ENCODE measurements around the gene SMAGP. TPM values are rescaled to one million over a fixed set of nuclear protein-coding genes. Genes with fewer than 3 reads are reported as not detected.

The SMAGP gene
- total RNA-seq, 4 donors from 2014 or later = 31.6 to 68.7 (median 46.8) TPM

- DNase-seq (ENCODE audit: low spot score in 2 of 2) = no peak
- no peaks in the 10 kb centered on the region for H3K9me3 ChIP-seq
- WGBS = 69% methylated on average over 4 of the region's 4 CpGs
- H3K4me1 ChIP-seq = peaks cover 42% of the 10 kb centered on the region
- H3K27me3 ChIP-seq = no peaks in the 10 kb centered on the region
- H3K4me3 ChIP-seq = no peak overlapping the region
- peaks cover 55% of the 10 kb centered on the region for H3K36me3 ChIP-seq
- no peak overlapping the region for H3K27ac ChIP-seq
- TF ChIP-seq POLR2A (IDR thresholded peaks at IDR 0.05) (no peak), CTCF (IDR thresholded peaks at IDR 0.05) (no peak), POLR2AphosphoS5 (IDR thresholded peaks at IDR 0.05) (no peak), EP300 (IDR thresholded peaks at IDR 0.05) (no peak)
Observed at GRCh38 chr12:51244269-51244668, 25.9 kb downstream of the SMAGP start.

GRCh38 chr12:51242876-51243275, 27.3 kb downstream of the SMAGP start:
- no peaks in the 10 kb centered on the region for H3K27me3 ChIP-seq
- 67% methylated on average over 7 of the region's 7 CpGs for WGBS
- H3K4me3 ChIP-seq = no peak overlapping the region
- H3K36me3 ChIP-seq = peaks cover 55% of the 10 kb centered on the region
- DNase-seq (ENCODE audit: low spot score in 2 of 2) = no peak
- H3K9me3 ChIP-seq = no peaks in the 10 kb centered on the region
- peaks cover 46% of the 10 kb centered on the region for H3K4me1 ChIP-seq
- no peak overlapping the region for H3K27ac ChIP-seq
- TF ChIP-seq POLR2AphosphoS5 (IDR thresholded peaks at IDR 0.05) (no peak), CTCF (IDR thresholded peaks at IDR 0.05) (no peak), POLR2A (IDR thresholded peaks at IDR 0.05) (no peak)

- no peak overlapping the region for H3K27ac ChIP-seq
- H3K4me1 ChIP-seq = peaks cover 47% of the 10 kb centered on the region
- 81% methylated on average over 7 of the region's 7 CpGs for WGBS
- no peaks in the 10 kb centered on the region for H3K9me3 ChIP-seq
- TF ChIP-seq EP300 (IDR thresholded peaks at IDR 0.05) (no peak), CTCF (IDR thresholded peaks at IDR 0.05) (no peak), POLR2AphosphoS5 (IDR thresholded peaks at IDR 0.05) (no peak), POLR2A (IDR thresholded peaks at IDR 0.05) (no peak)
- H3K36me3 ChIP-seq = peaks cover 55% of the 10 kb centered on the region
- DNase-seq (ENCODE audit: low spot score in 2 of 2) = no peak
- H3K27me3 ChIP-seq = no peaks in the 10 kb centered on the region
- no peak overlapping the region for H3K4me3 ChIP-seq
Observed at GRCh38 chr12:51242120-51242519, 28.1 kb downstream of the SMAGP start.

GRCh38 chr12:51240971-51241370, 29.2 kb downstream of the SMAGP start:
- TF ChIP-seq POLR2A (IDR thresholded peaks at IDR 0.05) = no peak
- TF ChIP-seq EP300 (IDR thresholded peaks at IDR 0.05) = no peak
- no peak for TF ChIP-seq POLR2AphosphoS5 (IDR thresholded peaks at IDR 0.05)
- H3K27me3 ChIP-seq = no peaks in the 10 kb centered on the region
- H3K9me3 ChIP-seq = no peaks in the 10 kb centered on the region
- peaks cover 42% of the 10 kb centered on the region for H3K4me1 ChIP-seq
- peak in 1 of 2 donors; percentile 40 for DNase-seq (ENCODE audit: low spot score in 2 of 2)
- H3K4me3 ChIP-seq = no peak overlapping the region
- H3K36me3 ChIP-seq = peaks cover 55% of the 10 kb centered on the region
- H3K27ac ChIP-seq = no peak overlapping the region
- 64% methylated on average over 2 of the region's 2 CpGs for WGBS

GRCh38 chr12:51238510-51239334, 31.5 kb downstream of the SMAGP start, which contains the start of gene DAZAP2:
DAZAP2 (plus strand) TSS chr12:51238826; CDS start chr12:51238908, 82 bp downstream.
- peak within 1 kb of the TSS; percentile 92 for H3K4me3 ChIP-seq
- H3K9me3 ChIP-seq = no peaks in the 10 kb centered on the region
- under 1% methylated on average over 48 of the region's 70 CpGs for WGBS
- TF ChIP-seq CTCF (IDR thresholded peaks at IDR 0.05) (peak in 1 of 2 donors; percentile 28), POLR2AphosphoS5 (IDR thresholded peaks at IDR 0.05) (peak; percentile 88 to 98 (median 95)), EP300 (IDR thresholded peaks at IDR 0.05) (no peak), POLR2A (IDR thresholded peaks at IDR 0.05) (peak; percentile 81 to 96)
- peaks cover 35% of the 10 kb centered on the region for H3K36me3 ChIP-seq
- no peaks in the 10 kb centered on the region for H3K27me3 ChIP-seq
- H3K4me1 ChIP-seq = peaks cover 38% of the 10 kb centered on the region
- peak; percentile 97 for DNase-seq (ENCODE audit: low spot score in 2 of 2)
- peak within 1 kb of the TSS; percentile 100 for H3K27ac ChIP-seq

Measured in suprapubic skin (tissue), 4 donors.